Measurements from ENCODE around the gene FIBP.

The FIBP gene

DNA sequence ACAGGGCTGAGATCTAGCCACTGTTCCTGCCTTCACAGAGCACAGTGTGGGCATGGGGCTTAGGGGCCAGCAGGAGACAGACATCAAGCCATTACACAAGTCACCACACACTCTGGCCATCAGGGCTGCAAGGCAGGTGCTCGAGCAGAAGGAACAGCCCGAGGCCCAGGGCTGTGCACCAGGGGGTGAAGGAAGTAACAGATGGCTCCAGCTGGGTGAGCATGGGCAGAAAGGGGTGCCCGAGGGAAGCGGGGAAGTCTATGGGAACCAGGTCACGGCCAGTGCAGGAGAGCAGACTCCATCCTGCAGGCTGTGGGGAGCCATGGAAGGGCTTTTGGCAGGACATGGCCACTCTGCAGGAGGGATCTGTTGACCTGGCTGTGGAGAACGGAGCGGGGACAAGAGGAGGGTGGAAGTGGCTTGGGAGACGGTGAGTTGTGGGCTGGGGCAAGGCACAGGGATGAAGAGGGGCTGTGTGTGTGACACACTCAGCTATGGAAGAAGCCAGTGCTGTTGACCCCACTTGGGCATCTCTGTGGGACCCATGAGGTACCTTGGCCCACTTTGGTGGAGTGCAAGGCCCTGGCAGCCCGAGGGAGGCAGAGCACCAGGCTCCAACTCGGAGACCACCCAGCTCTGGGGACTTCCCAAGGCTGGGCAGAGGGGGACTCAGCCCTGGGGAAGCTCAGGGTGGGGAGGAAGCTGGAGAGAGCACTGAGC lies 27.0 kb upstream of the FIBP start:
- Histone ChIP-seq H3K4me1 (ENCODE audit: control insufficient read depth, insufficient read depth, low read depth, low read length) (peaks cover 63% of the 10 kb centered on the region), H3K9me3 (ENCODE audit: control insufficient read depth, low read length) (no peaks in the 10 kb centered on the region), H3K18ac (ENCODE audit: low read depth in 1 of 2, low read length in 2 of 2) (peak overlapping the region; percentile 98 to 99), H3K9ac (ENCODE audit: low read length) (peak overlapping the region; percentile 87), H4K91ac (ENCODE audit: low read length) (peak overlapping the region; percentile 100), H3K23ac (ENCODE audit: low read length in 2 of 2) (peak overlapping the region; percentile 3 to 92), H3K4me2 (ENCODE audit: low read length, poor library complexity, severe bottlenecking) (peak overlapping the region; percentile 55), H2BK120ac (ENCODE audit: low read depth, low read length) (peak overlapping the region; percentile 100), H3K27me3 (ENCODE audit: control insufficient read depth in 1 of 2, insufficient read depth in 1 of 2, low read length in 2 of 2) (no peaks in the 10 kb centered on the region), H2BK5ac (ENCODE audit: low read depth, low read length, poor library complexity, severe bottlenecking) (peak overlapping the region; percentile 99), H2BK15ac (ENCODE audit: low read depth, poor library complexity, severe bottlenecking) (peak overlapping the region; percentile 96), H2BK12ac (ENCODE audit: low read length in 2 of 2) (peak overlapping the region; percentile 94 to 100), H3K36me3 (ENCODE audit: control insufficient read depth in 1 of 2, insufficient read depth in 2 of 2, low read depth in 1 of 2, low read length in 2 of 2) (peaks cover 11 to 18% of the 10 kb centered on the region in 2 experiments), H3K14ac (ENCODE audit: low read length in 2 of 2) (peak overlapping the region in 1 of 2 experiments; percentile 84), H3K4ac (ENCODE audit: low read depth in 1 of 2, low read length in 2 of 2) (peak overlapping the region; percentile 97), H3K27ac (ENCODE audit: low read length, poor library complexity, severe bottlenecking) (peak overlapping the region; percentile 99), H3K4me3 (ENCODE audit: insufficient read depth in 1 of 2, low read depth in 1 of 2, low read length in 2 of 2) (peak overlapping the region in 1 of 2 experiments; percentile 4), H2AK5ac (ENCODE audit: low read length, severe bottlenecking) (peak overlapping the region; percentile 100), H2AFZ (ENCODE audit: low read depth, low read length) (no peak overlapping the region), H3K79me1 (replicated peaks; ENCODE audit: low read length, poor library complexity, severe bottlenecking) (peaks cover 14% of the 10 kb centered on the region), H4K8ac (ENCODE audit: low read length) (peak overlapping the region; percentile 99)
- 31% methylated on average over 9 of the region's 10 CpGs for WGBS
- DNase-seq: peak; percentile 51

DNA sequence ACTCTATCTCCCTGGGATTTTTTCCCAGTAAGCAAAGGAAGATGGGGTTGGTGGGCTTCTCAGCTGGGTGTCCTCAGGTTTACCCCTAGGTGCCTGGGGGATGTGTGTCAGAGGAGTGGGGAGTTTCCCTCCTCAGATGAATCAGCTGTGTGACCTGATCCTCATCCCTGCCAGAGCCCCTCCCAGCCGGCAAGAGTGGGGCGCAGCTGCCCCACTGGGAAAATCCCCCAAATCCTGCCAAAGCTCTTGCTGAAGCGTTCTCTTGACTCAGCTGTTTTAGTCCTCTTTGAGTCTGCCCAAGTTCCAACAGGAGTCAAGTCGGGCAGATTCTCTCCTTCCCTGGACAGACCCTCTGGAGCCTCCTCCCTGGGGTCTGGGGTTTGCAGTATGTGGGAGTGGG lies 24.6 kb upstream of the FIBP start:
- peak overlapping the region; percentile 87 to 92 for H2BK12ac ChIP-seq (ENCODE audit: low read length in 2 of 2)
- peak overlapping the region in 1 of 2 experiments; percentile 23 for H3K4me3 ChIP-seq (ENCODE audit: insufficient read depth in 1 of 2, low read depth in 1 of 2, low read length in 2 of 2)
- H3K23ac ChIP-seq (ENCODE audit: low read length in 2 of 2): no peak overlapping the region
- H3K27me3 ChIP-seq (ENCODE audit: control insufficient read depth in 1 of 2, insufficient read depth in 1 of 2, low read length in 2 of 2): no peaks in the 10 kb centered on the region
- H3K79me1 ChIP-seq (replicated peaks; ENCODE audit: low read length, poor library complexity, severe bottlenecking): peaks cover 14% of the 10 kb centered on the region
- no peaks in the 10 kb centered on the region for H3K9me3 ChIP-seq (ENCODE audit: control insufficient read depth, low read length)
- H2BK120ac ChIP-seq (ENCODE audit: low read depth, low read length): peak overlapping the region; percentile 54
- H3K4me1 ChIP-seq (ENCODE audit: control insufficient read depth, insufficient read depth, low read depth, low read length): peaks cover 57% of the 10 kb centered on the region
- peak overlapping the region; percentile 89 for H3K9ac ChIP-seq (ENCODE audit: low read length)
- H3K36me3 ChIP-seq (ENCODE audit: control insufficient read depth in 1 of 2, insufficient read depth in 2 of 2, low read depth in 1 of 2, low read length in 2 of 2): peaks cover 9 to 13% of the 10 kb centered on the region in 2 experiments
- peak; percentile 78 for DNase-seq
- peak overlapping the region; percentile 69 for H4K8ac ChIP-seq (ENCODE audit: low read length)
- H4K91ac ChIP-seq (ENCODE audit: low read length): peak overlapping the region; percentile 83
- H3K4ac ChIP-seq (ENCODE audit: low read depth in 1 of 2, low read length in 2 of 2): peak overlapping the region; percentile 72 to 75
- peak overlapping the region; percentile 60 for H2BK15ac ChIP-seq (ENCODE audit: low read depth, poor library complexity, severe bottlenecking)
- no peak overlapping the region for H3K14ac ChIP-seq (ENCODE audit: low read length in 2 of 2)
- H3K18ac ChIP-seq (ENCODE audit: low read depth in 1 of 2, low read length in 2 of 2): peak overlapping the region; percentile 74 to 79
- peak overlapping the region; percentile 96 for H2AK5ac ChIP-seq (ENCODE audit: low read length, severe bottlenecking)
- H2BK5ac ChIP-seq (ENCODE audit: low read depth, low read length, poor library complexity, severe bottlenecking): peak overlapping the region; percentile 51
- no peak overlapping the region for H2AFZ ChIP-seq (ENCODE audit: low read depth, low read length)
- 87% methylated on average over 4 of the region's 4 CpGs for WGBS
- no peak overlapping the region for H3K4me2 ChIP-seq (ENCODE audit: low read length, poor library complexity, severe bottlenecking)
- H3K27ac ChIP-seq (ENCODE audit: low read length, poor library complexity, severe bottlenecking): peak overlapping the region; percentile 51

DNA sequence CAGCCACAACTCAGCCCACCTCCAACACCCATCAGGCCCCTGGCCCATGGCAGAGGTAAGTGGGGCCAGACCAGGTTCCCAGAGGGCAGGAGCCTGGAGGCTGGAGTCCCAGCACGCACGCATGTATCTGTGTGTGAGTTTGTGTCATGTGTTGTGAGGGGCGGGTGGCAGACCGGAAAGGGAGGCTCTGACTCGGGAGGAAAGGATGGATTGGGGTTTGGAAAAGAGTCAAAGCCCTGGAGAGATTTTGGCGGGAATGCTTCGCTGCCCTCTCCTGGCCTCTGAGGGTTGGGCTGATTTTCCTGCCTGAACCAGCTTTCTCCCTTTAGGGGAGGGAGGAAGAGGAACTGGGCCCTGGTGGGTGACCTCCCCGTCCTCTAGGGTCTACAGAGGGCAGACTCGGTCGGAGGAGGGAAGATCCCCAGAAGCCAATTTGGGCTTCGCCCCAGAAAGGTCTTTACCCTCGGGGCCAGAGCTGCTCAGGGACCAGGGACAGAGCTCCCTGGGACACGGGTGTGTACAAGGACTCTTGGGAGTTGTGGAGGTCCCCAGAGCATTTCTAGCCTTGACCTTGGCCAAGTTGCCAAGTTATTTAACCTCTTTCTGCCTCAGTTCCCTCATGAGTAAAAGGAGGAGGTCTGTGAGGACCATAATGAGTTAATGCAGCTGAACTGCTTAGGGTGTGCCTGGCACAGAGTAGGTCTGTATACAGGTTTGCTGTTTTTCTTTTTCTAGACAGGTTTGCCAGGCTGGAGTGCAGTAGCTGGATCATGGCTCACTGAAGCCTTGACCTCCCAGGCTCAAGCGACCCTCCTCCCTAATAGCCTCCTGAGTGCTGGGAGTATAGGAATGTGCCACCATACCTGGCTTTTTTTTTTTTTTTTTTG lies 23.7 kb upstream of the FIBP start:
- peak overlapping the region; percentile 92 for H2AK5ac ChIP-seq (ENCODE audit: low read length, severe bottlenecking)
- H3K4ac ChIP-seq (ENCODE audit: low read depth in 1 of 2, low read length in 2 of 2): peak overlapping the region; percentile 82 to 89
- peak overlapping the region; percentile 94 for H2BK15ac ChIP-seq (ENCODE audit: low read depth, poor library complexity, severe bottlenecking)
- H4K8ac ChIP-seq (ENCODE audit: low read length): peak overlapping the region; percentile 86
- peak; percentile 81 for DNase-seq
- peaks cover 0 to 3% of the 10 kb centered on the region in 2 experiments for H3K36me3 ChIP-seq (ENCODE audit: control insufficient read depth in 1 of 2, insufficient read depth in 2 of 2, low read depth in 1 of 2, low read length in 2 of 2)
- H4K91ac ChIP-seq (ENCODE audit: low read length): peak overlapping the region; percentile 98
- no peaks in the 10 kb centered on the region for H3K27me3 ChIP-seq (ENCODE audit: control insufficient read depth in 1 of 2, insufficient read depth in 1 of 2, low read length in 2 of 2)
- peak overlapping the region; percentile 89 for H3K9ac ChIP-seq (ENCODE audit: low read length)
- no peak overlapping the region for H3K4me2 ChIP-seq (ENCODE audit: low read length, poor library complexity, severe bottlenecking)
- no peak overlapping the region for H3K14ac ChIP-seq (ENCODE audit: low read length in 2 of 2)
- H3K4me3 ChIP-seq (ENCODE audit: insufficient read depth in 1 of 2, low read depth in 1 of 2, low read length in 2 of 2): peak overlapping the region in 1 of 2 experiments; percentile 59
- peaks cover 14% of the 10 kb centered on the region for H3K79me1 ChIP-seq (replicated peaks; ENCODE audit: low read length, poor library complexity, severe bottlenecking)
- WGBS: 26% methylated on average over 14 of the region's 14 CpGs
- H3K23ac ChIP-seq (ENCODE audit: low read length in 2 of 2): peak overlapping the region in 1 of 2 experiments; percentile 19
- no peaks in the 10 kb centered on the region for H3K9me3 ChIP-seq (ENCODE audit: control insufficient read depth, low read length)
- H2BK120ac ChIP-seq (ENCODE audit: low read depth, low read length): peak overlapping the region; percentile 88
- H2BK12ac ChIP-seq (ENCODE audit: low read length in 2 of 2): peak overlapping the region; percentile 80 to 82
- H2AFZ ChIP-seq (ENCODE audit: low read depth, low read length): no peak overlapping the region
- H2BK5ac ChIP-seq (ENCODE audit: low read depth, low read length, poor library complexity, severe bottlenecking): peak overlapping the region; percentile 3
- H3K18ac ChIP-seq (ENCODE audit: low read depth in 1 of 2, low read length in 2 of 2): peak overlapping the region; percentile 89 to 96
- H3K27ac ChIP-seq (ENCODE audit: low read length, poor library complexity, severe bottlenecking): no peak overlapping the region
- H3K4me1 ChIP-seq (ENCODE audit: control insufficient read depth, insufficient read depth, low read depth, low read length): peaks cover 48% of the 10 kb centered on the region

GRCh38 chr11:65907878-65908277 lies 19.6 kb upstream of the FIBP start:
- no peak overlapping the region for H3K18ac ChIP-seq (ENCODE audit: low read depth in 1 of 2, low read length in 2 of 2)
- no peak overlapping the region for H2BK5ac ChIP-seq (ENCODE audit: low read depth, low read length, poor library complexity, severe bottlenecking)
- no peak overlapping the region for H3K23ac ChIP-seq (ENCODE audit: low read length in 2 of 2)
- H3K27me3 ChIP-seq (ENCODE audit: control insufficient read depth in 1 of 2, insufficient read depth in 1 of 2, low read length in 2 of 2): no peaks in the 10 kb centered on the region
- H2BK120ac ChIP-seq (ENCODE audit: low read depth, low read length): no peak overlapping the region
- DNase-seq: no peak
- no peak overlapping the region for H3K4me2 ChIP-seq (ENCODE audit: low read length, poor library complexity, severe bottlenecking)
- no peak overlapping the region for H2BK12ac ChIP-seq (ENCODE audit: low read length in 2 of 2)
- H3K4me1 ChIP-seq (ENCODE audit: control insufficient read depth, insufficient read depth, low read depth, low read length): peaks cover 28% of the 10 kb centered on the region
- H3K14ac ChIP-seq (ENCODE audit: low read length in 2 of 2): no peak overlapping the region
- H3K79me1 ChIP-seq (replicated peaks; ENCODE audit: low read length, poor library complexity, severe bottlenecking): peaks cover 6% of the 10 kb centered on the region
- no peak overlapping the region for H2AK5ac ChIP-seq (ENCODE audit: low read length, severe bottlenecking)
- H3K9me3 ChIP-seq (ENCODE audit: control insufficient read depth, low read length): no peaks in the 10 kb centered on the region
- no peak overlapping the region for H4K91ac ChIP-seq (ENCODE audit: low read length)
- H3K4ac ChIP-seq (ENCODE audit: low read depth in 1 of 2, low read length in 2 of 2): no peak overlapping the region
- H3K27ac ChIP-seq (ENCODE audit: low read length, poor library complexity, severe bottlenecking): no peak overlapping the region
- H3K36me3 ChIP-seq (ENCODE audit: control insufficient read depth in 1 of 2, insufficient read depth in 2 of 2, low read depth in 1 of 2, low read length in 2 of 2): no peaks in the 10 kb centered on the region
- H3K4me3 ChIP-seq (ENCODE audit: insufficient read depth in 1 of 2, low read depth in 1 of 2, low read length in 2 of 2): no peak overlapping the region
- H4K8ac ChIP-seq (ENCODE audit: low read length): no peak overlapping the region
- WGBS: 97% methylated on average over 6 of the region's 6 CpGs
- peak overlapping the region; percentile 36 for H2BK15ac ChIP-seq (ENCODE audit: low read depth, poor library complexity, severe bottlenecking)
- H2AFZ ChIP-seq (ENCODE audit: low read depth, low read length): no peak overlapping the region
- H3K9ac ChIP-seq (ENCODE audit: low read length): no peak overlapping the region

Data from mesenchymal stem cell (in vitro differentiated cells and primary cell).